Fibroblast of the conjunctiva (primary cell): ENCODE results near the gene ATG16L2.

ENCODE experiments used
- DNase-seq: peaks from one replicate; pipeline ENCODE4 v3.0.0-alpha.2; 2010; ENCODE audit warnings: low read depth

Gene ATG16L2, protein sequence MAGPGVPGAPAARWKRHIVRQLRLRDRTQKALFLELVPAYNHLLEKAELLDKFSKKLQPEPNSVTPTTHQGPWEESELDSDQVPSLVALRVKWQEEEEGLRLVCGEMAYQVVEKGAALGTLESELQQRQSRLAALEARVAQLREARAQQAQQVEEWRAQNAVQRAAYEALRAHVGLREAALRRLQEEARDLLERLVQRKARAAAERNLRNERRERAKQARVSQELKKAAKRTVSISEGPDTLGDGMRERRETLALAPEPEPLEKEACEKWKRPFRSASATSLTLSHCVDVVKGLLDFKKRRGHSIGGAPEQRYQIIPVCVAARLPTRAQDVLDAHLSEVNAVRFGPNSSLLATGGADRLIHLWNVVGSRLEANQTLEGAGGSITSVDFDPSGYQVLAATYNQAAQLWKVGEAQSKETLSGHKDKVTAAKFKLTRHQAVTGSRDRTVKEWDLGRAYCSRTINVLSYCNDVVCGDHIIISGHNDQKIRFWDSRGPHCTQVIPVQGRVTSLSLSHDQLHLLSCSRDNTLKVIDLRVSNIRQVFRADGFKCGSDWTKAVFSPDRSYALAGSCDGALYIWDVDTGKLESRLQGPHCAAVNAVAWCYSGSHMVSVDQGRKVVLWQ

DNA sequence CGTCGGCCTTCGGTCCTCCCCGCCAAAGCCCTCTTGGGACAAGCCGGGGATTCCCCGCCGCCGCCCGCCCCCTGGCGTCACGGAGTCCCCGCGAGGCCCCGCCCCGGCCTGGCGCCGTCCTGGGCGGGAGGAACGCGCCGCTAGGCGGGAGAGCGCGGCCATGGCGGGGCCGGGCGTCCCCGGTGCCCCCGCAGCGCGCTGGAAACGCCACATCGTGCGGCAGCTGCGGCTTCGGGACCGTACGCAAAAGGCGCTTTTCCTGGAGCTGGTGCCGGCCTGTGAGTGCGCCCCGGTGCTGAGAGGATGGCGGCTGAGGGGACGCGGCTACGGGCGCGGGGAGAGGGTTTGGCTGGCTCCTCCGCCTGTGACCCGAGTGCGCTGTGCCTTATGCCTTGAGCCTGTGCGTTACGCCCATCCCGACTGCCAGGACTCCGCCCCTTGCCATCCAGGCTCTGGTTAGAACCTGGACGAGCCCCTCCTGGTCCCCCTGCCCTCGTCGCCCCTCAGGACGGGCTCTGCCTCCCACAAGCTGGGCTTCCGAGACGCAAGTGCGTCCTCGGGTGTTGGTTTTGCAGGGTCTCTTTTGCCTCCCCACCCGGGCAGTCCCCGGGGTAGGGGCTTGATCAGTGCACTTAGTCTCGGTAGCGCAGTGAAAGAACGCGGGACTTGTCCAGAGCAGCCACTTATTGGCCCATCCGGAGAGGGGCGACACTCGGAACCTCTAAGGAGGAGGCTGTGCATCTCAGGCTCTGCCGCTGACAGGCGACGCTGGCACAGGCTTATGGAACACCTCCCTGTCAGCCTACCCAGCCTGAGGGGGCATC lies at the start of gene ATG16L2:
ATG16L2 (plus strand) TSS at position 126 of the 824 bp plus-strand sequence; CDS start at position 161, 35 bp downstream.
- peak; percentile 49 for DNase-seq

DNA sequence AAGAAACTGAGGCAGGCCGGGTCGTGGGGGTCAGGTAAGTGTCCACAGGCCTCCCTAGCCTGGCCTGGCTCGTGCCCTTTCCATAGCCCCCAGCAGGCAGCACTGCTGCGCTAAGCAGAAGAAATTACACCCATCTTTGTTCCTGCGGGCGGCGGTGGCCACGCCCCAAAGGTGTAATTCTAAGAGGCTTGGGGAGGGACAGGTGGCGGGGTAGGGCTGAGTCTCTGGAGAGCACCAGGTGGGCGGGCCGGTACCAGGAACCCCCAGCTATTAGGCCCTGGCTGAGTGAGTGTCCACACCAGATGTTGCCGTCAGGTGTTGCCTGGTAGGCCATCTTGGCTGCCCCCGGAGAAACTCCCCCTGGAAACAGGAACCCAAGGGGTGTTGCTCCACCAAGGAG lies 49.7 kb upstream of the ATG16L2 start:
- no peak for DNase-seq

DNA sequence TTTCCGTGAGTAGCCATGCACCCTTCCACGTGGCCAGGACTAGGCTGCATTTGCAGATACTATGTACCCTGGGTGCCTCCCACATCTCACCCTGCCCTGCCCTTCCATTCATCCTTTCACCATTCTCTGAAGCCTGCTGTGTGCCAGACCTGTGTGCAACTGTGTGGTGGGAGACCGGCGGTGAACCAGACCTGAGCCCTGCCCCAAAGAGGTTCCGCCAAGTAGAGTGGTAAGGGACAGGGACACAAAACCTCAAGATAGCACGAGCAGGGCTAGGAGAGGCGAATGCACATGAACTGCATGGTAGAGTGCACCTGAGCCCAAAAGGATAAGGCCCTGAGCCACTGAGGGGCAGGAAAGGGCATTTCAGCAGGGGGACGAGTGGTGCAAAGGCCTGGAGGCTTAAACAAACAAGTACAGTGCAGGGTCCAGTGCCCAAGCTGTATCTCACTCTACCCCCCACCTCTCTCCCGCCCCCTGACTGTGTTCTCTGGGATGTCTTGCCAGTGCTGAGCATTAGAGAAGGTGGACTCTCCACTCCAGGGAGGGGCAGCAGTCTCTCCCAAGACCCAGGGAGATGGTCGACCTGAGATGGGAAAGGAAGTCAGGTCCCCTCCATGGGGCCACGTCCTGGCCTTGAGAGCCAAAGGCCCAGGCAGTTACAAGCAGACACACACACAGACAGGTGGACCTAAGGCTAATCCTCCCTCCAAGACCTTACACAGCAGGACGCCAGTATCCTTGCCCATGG lies 47.9 kb upstream of the ATG16L2 start:
- no peak for DNase-seq

- DNase-seq, result no peak
Observed at GRCh38 chr11:72767203-72768062, 46.8 kb upstream of the ATG16L2 start.

GRCh38 chr11:72768581-72768980 lies 45.6 kb upstream of the ATG16L2 start:
- no peak for DNase-seq

DNA sequence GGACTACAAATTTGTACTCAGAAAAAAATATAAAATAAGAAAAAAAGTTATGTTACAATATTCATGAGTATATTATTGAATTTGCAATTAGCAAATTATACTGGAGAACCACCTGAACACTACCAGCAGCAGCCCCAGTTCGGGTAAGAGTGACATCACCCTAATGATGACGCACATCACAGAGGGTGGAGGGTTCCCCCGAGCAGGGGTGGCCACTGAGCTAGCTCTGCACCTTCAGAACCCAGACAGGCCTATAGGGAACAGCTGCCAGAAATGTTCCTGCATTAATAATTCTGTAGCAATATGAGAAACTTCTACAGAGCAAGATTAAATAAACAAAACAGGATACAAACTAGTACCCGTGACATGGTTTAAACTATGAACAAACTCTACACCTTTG lies 44.5 kb upstream of the ATG16L2 start:
- DNase-seq, result no peak

DNA sequence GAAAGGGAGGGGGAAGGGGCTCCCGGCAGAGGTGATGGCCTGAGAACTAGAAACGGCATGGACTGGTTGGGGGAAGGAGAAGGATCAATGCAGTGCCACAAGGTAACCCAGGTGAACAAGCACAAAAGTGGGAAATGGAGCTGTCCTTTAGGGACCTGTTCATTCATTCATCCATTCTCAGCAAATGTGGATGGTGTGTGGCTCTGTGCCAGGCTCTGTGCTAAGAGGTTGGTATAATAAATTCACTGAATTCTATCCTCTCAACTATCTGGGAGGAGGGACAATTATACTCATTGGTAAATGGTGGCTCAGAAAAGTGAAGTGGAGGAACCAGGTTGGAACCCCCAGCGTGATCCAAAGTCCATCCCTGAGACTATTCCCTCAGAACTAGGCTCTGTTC lies 43.4 kb upstream of the ATG16L2 start:
- no peak for DNase-seq

DNA sequence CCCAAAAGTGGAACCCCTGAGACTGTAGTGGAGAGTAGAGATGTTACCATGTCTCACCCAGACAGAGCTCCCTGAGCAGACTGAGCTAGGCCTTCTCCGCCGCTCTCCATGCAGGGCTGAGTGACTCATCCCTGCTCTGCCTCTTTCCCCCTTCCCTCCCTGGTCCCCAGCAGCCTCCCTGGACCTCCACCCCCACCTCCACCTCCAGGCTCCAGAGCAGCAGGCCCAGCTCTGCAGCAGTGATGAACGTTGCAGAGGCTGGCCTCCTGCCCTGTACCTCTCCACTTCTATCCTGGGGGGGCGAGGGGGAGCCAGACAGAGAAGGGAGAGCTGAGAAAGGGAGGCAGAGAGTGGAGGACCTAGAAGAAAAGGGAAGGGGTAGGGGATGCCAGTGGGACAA lies 42.7 kb upstream of the ATG16L2 start:
- peak; percentile 20 for DNase-seq

DNA sequence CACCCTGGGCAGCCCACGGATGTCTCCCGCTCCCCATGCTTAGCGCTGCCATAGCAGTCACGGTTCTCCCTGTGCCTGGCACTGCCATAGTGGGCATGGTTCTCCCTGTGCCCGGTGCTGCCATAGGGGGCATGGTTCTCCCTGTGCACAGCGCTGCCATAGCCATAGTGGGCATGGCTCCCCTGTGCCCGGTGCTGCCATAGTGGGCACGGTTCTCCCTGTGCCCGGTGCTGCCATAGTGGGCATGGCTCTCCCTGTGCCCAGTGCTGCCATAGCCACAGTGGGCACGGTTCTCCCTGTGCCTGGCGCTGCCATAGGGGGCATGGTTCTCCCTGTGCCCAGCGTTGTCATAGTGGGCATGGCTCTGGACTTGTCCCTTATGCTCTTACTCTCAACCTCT lies 42.2 kb upstream of the ATG16L2 start:
- DNase-seq, result no peak

DNA sequence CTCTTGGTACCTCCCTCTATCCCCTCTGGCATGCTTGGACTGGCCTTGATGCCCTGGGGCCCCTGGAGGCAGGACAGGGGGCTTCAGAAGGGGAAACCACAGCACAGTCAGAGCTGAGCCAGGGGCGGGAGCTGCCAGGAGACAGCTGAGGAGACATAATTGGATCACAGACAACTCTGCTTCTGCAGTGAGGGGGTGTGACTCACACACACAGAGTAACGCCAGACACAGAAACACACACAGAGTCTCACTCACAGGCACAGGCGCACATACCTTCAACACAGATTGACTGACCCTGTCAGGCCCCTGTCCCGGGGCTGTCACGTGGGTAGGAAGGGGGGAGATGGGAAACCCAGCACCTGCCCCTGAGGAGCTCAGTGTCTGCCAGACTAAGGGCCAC lies 40.9 kb upstream of the ATG16L2 start:
- DNase-seq, result peak; percentile 69

DNA sequence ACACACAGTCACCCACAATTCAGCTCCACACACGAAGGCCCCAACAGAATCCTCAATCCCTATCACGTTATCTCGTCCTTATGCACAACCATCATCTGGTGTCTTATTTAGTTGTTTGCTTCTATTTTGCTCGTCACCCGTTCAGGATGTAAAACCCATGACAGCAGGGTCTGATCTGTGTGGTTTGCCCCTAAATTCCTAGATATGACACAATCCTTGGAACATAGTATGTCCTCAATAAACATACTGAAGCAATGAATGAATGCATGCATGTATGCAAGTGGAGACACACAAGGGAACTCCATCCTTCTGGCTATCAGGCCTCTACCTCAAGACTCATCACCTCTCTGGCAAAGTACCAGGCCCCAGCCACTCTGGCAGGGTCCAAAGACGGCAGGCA lies 40.5 kb upstream of the ATG16L2 start:
- no peak for DNase-seq

GRCh38 chr11:72774499-72774898 lies 39.7 kb upstream of the ATG16L2 start:
- no peak for DNase-seq

DNA sequence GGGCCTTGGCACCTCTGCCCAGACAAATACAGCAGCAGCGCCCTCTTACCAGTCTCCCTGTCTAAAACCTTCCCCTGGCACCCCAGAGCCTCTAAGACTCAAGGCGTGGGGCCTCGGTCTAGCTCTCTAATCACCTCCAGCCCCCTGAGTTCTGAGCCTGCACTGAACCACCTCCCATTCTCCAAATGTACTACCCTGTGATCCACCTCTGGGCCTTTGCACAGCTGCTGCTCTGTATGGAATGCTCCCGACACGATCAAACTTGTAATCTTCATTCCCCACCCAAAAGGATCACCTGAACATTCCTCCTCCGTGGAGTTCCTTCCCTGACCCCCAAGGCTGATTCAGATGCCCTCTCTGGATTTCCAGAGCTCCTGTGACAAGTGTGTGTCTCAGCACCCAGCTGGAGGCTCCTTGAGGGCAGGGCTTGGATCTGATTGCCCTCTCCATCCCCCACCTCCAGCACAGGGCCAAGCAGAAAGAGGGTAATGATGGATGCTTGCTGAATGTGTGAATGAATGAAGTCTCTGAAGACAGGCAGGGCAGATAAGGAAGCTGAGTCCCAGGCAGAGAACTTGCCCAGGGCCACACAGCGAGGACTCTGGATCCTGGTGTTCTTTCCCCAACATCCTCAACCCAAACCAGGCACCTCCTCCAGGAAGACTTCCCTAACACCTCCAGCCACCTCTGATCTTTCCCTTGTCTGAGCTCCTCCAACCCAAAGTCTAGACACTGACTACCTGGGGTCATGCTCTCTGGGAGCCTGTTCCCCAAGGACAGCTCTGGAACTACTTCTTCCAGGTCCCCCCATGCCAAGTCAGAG lies 38.7 kb upstream of the ATG16L2 start:
- DNase-seq, result no peak

- DNase-seq, result no peak
Observed at GRCh38 chr11:72776117-72776843, 37.9 kb upstream of the ATG16L2 start.

DNA sequence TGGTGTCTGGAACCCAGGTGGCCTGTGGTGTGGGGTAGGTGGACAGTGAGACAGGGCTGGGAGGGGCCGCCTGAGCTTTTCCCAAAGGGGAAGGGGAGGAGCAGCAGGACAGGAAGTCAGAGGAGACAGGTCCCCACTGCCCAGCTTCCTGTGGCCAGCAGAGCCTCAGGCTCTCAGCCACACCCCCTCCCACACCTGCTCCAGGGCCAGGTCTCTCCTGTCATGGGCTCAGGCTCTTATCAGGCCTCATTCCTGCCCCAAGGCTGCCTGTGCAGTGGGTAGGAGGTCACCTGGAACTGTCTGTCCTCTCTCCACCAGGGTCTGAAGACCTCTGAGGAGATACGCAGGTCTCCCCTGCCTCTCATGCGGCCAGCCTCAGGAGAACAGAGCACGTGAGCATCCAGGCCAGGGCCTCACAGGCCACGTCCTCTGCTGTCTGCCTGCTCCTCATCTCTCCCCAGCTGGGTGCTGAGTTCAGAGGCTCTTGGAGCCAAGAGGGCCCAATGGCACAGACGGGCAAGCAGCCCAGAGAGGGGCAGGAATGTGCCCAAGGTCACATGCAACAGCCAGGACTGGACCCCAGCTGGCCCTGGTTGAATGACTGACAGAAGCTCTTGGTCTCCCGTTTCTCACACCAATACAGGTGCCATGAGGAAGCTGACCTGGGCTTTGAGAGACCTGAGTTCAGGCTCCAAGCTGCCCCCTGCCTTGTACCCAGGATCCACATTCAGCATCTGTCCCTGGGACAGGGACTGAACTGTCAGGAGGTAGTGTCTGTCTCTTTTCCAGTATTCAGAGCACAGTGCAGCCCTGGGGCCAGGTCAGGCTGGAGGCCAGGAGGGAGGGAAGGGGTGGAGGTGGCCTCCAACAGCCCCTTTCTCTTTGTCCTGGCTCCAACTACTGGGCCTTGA lies 37.1 kb upstream of the ATG16L2 start:
- DNase-seq, result no peak

DNA sequence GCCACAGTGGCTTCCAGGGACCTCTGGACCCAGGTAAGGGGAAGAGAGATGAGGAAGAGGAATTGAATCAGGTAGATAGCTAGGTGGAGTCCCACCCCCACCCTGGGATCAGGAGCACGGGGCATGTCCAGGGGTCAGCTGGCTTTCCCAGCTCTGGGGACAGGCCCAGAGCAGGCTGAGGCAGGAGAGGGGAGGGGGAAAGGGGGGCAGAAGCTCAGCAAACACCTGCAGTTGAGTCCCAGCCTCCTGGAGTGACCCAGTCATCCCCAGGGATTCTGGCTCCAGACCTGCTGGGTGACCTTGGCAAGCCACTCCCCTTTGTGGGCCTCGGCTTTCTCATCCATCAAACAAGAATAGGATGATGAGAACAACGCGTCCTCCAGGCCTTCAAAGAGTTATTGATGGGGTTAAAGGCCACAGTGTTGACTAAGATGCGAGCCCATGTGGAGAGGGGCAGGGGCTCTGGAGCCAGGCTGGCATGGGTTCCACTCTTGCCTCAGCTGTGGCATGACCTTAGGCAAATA lies 36.4 kb upstream of the ATG16L2 start:
- no peak for DNase-seq

DNA sequence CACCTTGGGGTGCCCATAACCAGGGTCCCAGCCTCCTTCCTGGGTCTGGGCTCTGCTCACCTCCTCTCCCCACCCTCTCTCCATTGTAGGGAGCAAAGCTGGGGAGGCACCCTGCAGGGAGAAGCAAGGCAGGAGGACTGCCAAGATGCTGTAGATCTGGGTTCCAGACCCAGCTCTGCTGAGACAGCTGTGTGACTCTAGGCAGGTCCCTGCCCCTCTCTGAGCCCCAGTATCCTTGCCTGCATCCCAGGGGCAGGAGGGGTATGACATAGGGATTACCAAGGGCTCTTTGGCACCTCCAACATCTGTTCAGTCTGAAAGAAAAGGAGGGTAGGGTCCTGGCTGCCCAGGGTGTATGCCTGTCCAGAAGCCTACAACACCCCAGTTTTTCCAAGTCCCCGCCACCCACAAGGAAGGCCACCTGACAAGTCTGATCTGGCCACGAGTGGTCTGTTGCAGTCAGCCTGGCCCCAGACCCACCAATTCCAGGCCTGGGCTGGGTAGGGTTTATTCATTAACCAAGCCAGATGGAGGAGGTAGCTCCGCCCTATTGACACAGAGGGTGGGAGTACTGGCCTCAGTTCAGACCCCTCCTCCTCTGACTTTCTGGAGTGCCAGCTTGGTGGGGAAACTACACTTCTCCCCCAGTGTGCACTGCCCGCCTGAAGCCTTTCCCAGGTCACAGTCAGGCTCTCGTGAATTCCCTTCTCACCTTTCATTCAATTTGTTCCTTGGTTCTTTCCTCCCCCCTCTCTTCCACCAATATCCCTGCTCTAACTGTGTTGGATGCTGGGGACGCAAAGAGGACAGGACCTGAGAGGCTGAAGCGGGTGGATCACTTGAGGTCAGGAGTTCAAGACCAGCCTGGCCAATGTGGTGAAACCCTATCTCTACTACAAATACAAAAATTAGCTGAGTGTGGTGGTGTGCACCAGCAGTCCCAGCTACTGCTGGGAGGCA lies 35.4 kb upstream of the ATG16L2 start:
- DNase-seq, result no peak
